ENCODE results near the gene MLLT10. TPM values are rescaled to one million over a fixed set of nuclear protein-coding genes. Genes with fewer than 3 reads are reported as not detected.
"Not testable (repeated sequence)": the region's sequence is repeated elsewhere in the genome, so short reads cannot be mapped to it uniquely, and the experiment has no call there.

Gene MLLT10
- total RNA-seq, 1 donor from 2014 or later: 20.4 TPM

DNA sequence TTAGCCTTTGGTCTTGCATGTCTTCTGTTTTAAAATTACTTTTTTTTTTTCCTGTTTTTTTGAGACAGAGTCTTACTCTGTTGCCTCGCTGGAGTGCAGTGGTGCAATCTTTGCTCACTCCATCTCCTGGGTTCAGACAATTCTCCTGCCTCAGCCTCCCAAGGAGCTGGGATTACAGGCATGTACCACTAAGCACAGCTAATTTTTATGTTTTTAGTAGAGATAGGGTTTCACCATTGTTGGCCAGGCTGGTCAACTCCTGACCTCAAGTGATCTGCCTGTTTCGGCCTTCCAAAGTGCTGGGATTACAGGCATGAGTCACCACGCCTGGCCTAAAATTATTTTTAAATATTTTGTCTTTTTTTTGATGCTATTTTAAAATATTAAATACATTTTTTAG, 38.5 kb downstream of the MLLT10 start:
- DNase-seq (ENCODE audit: low read depth): peak; percentile 77

DNA sequence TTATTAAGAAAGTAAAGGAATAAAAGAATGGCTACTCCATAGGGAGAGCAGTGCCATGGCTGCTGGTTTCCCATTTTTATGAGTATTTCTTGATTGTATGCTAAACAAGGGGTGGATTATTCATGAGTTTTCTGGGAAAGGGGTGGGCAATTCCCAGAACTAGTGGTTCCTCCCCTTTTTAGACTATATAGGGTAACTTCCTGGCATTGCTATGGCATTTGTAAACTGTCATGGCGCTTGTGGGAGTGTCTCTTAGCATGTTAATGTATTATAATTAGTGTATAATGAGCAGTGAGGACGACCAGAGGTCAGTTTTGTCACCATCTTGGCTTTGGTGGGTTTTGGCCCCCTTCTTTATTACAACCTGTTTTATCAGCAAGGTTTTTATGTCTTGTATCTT, 40.5 kb downstream of the MLLT10 start:
- not testable (repeated sequence) for DNase-seq (ENCODE audit: low read depth)

DNA sequence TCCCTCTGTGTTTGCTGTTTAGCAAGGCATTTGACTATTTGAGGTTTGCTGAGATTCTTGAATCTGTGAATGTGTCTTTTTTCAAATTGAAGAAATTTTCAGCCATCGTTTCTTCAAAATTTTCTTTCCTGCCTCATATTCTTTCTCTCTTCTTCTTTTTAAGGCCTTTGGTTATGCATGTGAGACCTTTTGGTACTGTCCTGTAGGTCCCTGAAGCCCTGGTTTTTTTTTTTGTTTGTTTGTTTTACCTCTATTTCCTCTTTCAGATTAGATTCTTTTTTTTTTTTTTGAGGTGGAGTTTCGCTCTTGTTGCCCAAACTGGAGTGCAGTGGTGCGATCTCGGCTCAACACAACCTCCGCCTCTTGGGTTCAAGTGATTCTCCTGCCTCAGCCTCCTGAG, 45.3 kb downstream of the MLLT10 start:
- DNase-seq (ENCODE audit: low read depth): no peak

DNA sequence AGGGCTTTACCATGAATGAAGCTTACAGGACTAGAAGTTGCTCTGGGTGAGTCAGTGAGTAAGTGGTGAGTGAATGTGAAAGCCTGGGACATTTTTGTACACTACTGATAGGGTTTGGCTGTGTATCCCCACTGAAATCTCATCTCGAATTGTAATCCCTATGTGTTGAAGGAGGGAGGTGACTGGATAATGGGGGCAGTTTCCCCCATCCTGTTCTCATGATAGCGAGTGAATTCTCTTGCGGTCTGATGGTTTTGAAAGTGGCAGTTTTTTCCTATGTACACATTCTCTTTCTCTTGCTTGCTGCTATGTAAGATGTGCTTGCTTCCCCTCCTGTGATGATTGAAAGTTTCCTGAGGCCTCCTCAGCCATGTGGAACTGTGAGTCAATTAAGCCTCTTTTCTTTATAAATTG, 47.4 kb downstream of the MLLT10 start:
- DNase-seq (ENCODE audit: low read depth): not testable (repeated sequence)

DNA sequence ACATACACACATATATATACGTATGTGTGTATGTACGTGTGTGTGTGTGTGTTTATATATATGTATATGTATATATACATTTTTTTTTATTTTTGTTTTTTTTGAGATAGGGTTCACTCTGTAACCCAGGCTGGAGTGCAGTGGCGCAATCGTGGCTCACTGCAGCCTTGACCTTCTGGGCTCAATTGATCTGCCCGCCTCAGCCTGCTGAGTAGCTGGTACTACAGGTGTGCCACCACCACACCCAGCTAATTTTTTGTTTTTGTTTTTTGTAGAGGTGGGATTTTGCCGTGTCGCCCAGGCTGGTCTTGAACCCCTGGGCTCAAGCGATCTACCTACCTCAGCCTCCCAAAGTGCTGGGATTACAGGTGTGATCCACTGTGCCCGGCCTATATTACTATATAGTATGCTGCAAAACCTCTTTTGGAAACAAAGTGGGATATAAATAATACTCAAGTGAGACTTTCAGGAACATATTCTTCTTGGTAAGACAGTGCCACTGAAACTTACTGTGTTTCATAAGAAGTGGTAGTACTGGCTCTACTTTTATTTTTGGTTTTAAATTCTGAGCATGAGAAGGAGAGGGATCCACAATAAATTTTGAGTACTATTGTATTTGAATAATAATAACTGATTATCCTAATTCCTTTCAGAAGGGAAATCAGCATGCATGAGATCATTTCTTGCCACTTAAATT, 51.0 kb downstream of the MLLT10 start:
- no peak for DNase-seq (ENCODE audit: low read depth)

GRCh38 chr10:21587391-21587790, 53.4 kb downstream of the MLLT10 start:
- no peak for DNase-seq (ENCODE audit: low read depth)

- DNase-seq (ENCODE audit: low read depth): not testable (repeated sequence)
Observed at GRCh38 chr10:21588159-21588558, 54.1 kb downstream of the MLLT10 start.

DNA sequence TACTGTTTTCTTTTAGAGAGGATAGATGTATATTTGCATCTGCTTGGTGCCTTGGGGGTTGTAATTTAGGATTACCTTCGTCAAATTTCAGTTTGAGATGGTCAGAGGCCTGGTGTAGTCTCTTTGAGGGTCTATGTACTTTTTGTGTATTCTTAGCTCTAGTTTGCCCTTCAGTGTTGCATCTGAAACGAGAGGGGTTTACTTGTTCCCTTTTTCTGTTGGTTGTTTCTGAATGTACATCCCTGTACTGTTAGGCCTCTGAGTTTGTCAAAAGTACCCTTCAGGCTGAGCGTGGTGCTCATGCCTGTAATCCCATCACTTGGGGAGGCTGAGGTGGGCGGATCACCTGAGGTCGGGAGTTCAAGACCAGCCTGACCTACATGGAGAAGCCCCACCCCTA, 60.0 kb downstream of the MLLT10 start:
- DNase-seq (ENCODE audit: low read depth): no peak

DNA sequence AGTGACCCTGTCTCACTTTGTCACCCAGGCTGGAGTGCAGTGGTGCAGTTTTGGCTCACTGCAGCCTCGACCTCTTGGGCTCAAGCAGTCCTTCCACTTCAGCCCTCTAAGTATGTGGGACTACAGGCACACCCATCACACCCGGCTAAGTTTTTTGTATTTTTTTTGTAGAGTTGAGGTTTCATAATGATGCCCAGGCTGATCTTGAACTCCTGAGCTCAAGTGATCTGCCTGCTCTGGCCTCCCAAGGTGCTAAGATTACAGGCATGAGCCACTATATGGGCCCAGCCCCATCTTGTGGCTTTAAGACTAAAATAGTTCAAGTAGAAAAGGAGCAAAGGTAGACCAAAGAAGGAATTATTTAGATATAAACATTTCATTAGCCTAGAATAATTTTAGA, 65.5 kb downstream of the MLLT10 start:
- peak; percentile 3 for DNase-seq (ENCODE audit: low read depth)

GRCh38 chr10:21600804-21601433, 66.9 kb downstream of the MLLT10 start:
- DNase-seq (ENCODE audit: low read depth): no peak

DNA sequence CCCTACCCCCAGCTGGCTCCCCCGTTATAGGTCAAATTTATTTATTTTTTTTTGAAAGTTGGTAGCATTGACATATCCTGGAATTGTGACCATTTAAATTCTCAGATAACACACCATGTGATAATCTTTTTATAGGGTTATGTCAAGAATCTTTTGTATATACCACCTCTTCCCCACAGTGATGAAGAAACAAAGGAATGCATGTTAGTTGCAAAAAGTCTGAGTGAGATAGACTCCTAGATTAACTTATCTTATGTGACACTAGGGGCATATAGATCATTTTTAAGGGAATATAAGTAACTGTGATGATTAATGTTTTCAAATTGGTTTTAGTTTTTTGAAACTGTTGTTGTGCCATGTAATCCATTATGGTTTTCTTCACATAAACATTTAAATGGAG, 68.3 kb downstream of the MLLT10 start:
- DNase-seq (ENCODE audit: low read depth): no peak

GRCh38 chr10:21603721-21604120, 69.7 kb downstream of the MLLT10 start:
- no peak for DNase-seq (ENCODE audit: low read depth)

GRCh38 chr10:21604651-21605050, 70.6 kb downstream of the MLLT10 start:
- DNase-seq (ENCODE audit: low read depth): no peak

GRCh38 chr10:21607907-21608306, 73.9 kb downstream of the MLLT10 start:
- DNase-seq (ENCODE audit: low read depth): no peak

GRCh38 chr10:21614000-21614399, 80.0 kb downstream of the MLLT10 start:
- DNase-seq (ENCODE audit: low read depth): no peak

GRCh38 chr10:21617267-21617666, 83.2 kb downstream of the MLLT10 start:
- no peak for DNase-seq (ENCODE audit: low read depth)

GRCh38 chr10:21623291-21623690, 89.3 kb downstream of the MLLT10 start:
- no peak for DNase-seq (ENCODE audit: low read depth)

DNA sequence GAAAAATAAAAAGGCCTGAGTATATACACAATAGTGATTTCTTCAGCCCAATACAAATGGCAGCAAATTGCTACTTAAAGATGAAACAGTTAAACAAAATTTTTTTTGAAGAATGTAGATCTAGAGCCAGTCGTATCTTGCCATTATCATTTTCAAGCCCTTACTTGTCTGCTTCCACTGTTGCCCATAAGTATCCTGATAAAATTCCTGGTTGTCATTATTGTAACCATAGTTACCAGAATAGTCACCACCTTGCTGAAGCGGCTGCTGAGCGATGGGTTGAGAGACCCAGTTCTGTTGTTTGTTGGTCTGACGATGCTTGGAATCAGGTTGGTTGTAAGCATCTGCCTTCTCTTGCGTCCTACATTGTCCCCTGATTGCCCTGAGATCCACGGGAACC, 90.4 kb downstream of the MLLT10 start:
- DNase-seq (ENCODE audit: low read depth): not testable (repeated sequence)

DNA sequence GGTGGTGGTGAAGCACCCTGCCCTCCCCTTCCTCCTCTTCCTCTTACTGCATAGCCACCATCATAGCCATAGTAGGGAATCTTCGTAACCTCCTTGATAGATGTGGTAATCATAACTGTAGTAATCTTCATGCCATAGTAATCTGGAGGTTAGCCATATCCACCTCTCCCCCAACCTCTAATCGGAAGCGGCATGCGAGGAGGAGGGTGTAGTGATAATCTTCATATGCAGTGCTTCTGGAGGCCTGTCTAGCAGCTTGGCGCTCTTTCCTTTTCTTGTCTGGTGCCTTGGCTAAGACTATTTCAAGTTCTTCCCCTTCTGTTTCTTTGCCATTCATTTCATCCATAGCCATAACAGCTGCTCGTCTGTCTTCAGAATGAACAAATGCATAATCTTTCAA, 90.9 kb downstream of the MLLT10 start:
- no peak for DNase-seq (ENCODE audit: low read depth)

DNA sequence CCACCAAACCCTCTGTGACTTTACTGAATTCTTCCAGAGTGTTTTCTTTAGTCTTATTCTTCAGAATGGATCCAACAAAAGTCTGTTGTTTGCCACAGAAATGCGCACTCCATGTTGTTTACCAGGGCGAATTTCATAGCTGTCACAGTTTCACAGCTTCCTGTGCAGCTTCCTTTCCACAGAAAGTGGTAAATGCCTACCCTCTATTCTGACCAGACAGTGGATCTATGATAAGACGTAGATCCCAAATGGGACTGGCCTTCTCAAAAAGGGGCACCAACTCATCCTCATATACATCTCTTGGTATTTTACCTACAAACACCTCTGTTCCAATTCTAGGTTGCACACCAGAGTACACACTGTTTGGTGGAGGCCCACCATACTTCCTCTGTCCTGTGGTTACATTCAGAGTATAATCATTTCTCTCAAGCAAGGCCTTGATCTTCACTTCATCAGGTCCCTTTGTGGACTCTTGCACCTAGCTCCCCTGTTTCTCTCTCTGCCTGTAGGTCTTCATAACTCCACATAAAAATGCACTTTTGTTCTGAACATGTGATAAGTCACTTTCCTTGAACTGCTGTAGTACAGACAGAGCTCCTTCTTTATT, 91.7 kb downstream of the MLLT10 start:
- DNase-seq (ENCODE audit: low read depth): no peak

DNA sequence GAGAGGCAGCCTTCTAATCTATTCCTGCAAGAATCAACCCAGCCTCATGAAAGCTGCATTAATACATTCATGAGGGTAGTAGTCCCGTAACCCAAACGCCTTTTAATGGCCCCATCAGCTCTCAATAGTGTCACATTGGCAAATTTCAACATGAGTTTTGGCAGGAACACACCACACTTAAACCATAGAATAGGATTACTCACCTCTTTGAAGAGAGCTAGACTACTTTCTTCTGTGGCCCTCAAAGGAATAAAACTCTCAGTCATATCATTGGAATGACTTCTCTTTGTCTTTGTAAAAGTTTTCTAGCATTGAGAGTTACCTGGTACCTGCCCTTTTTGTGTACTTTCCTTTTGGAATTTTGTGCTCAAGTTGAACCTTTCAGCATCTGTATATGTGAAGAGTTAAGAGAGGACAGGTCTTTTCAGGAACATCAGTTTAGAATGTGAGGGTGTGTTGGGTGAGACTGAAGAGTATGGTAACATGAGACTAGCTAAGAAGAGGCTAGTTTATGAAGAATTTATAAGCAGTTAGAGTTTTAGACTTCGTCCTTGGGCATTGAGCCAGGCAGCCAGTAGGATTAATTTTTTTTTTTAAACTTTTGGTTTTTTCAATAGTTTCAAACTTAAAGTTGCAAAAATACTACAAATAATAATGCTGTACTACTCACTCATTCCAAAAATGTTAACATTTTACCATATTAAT, 92.6 kb downstream of the MLLT10 start:
- DNase-seq (ENCODE audit: low read depth): no peak

GRCh38 chr10:21627331-21627730, 93.3 kb downstream of the MLLT10 start:
- peak; percentile 9 for DNase-seq (ENCODE audit: low read depth)

All from myocyte (in vitro differentiated cells).